ENCODE data around the gene FMNL3. TPM values are rescaled to one million over a fixed set of nuclear protein-coding genes. Genes with fewer than 3 reads are reported as not detected.

The FMNL3 gene
- total and polyA plus RNA-seq, 2 of the 13 experiments (the other 11 are each of a cell fraction or from before 2014, with no cell fraction given): 0.44 to 1.1 TPM

GRCh38 chr12:49622501-49623141 lies 84.6 kb downstream of the FMNL3 start (continued):
- no peak for TF ChIP-seq ZZZ3 (CRISPR knock-in tag; IDR thresholded peaks at IDR 0.05; ENCODE audit: borderline replicate concordance)
- no peak for TF ChIP-seq ZNF24 (IDR thresholded peaks at IDR 0.05)
- no peak for TF ChIP-seq ZNF772 (CRISPR knock-in tag; IDR thresholded peaks at IDR 0.05)

- no peaks in the 10 kb centered on the region for H3K9me3 ChIP-seq (ENCODE audit: low read length)
- peaks cover 33% of the 10 kb centered on the region for H3K4me1 ChIP-seq (ENCODE audit: insufficient read depth, low read length)
- H3K9ac ChIP-seq (ENCODE audit: insufficient read depth, low read depth, low read length): peak overlapping the region; percentile 69
- ATAC-seq (peak; percentile 13), FAIRE-seq (no peak), DNase-seq (ENCODE audit: low spot score) (no peak)
- H3K36me3 ChIP-seq (replicated peaks in 1 of 2; ENCODE audit: control insufficient read depth in 1 of 2, insufficient read depth in 2 of 2, low read length in 2 of 2): no peaks in the 10 kb centered on the region
- no peaks in the 10 kb centered on the region for H4K20me1 ChIP-seq (ENCODE audit: insufficient read depth, low read length)
- ChIA-PET CTCF (ENCODE audit: low intra/inter-chr PET ratio, low total read pairs) (no interaction called here), POLR2A (interaction anchor here (0.6 to 1.8 kb wide), 4 partner anchors 16 to 127 kb away, joined by 3 to 10 read pairs (median 5); partner anchors contain the start of genes FAM186B and TMBIM6)
- H3K27ac ChIP-seq (ENCODE audit: extremely low read length, insufficient read depth, low read length): no peak overlapping the region
- intact Hi-C loops (cut with micrococcal nuclease; ENCODE audit: unreplicated experiment) (loop anchor here (5.0 kb wide), 1 partner anchor 55 kb away; the partner anchor contains the start of gene MCRS1), in situ Hi-C loops (cut with HindIII; ENCODE audit: extremely low pct_ligation_motif_present, low pct_unique_long_range_greater_than_20kb) (no loop called here)
- no TSS peak for BruUV-seq (replicated peaks)
- peak overlapping the region; percentile 95 for H3K4me2 ChIP-seq (ENCODE audit: low read depth, low read length)
- no peaks in the 10 kb centered on the region for H3K79me2 ChIP-seq (ENCODE audit: insufficient read depth, low read length)
- 4% methylated on average over 23 of the region's 33 CpGs for WGBS (ENCODE audit: low lambda C conversion rate)
- peak overlapping the region; percentile 54 to 75 (median 59) for H3K4me3 ChIP-seq (replicated peaks in 1 of 3; ENCODE audit: insufficient read depth in 1 of 3, low read depth in 2 of 3, low read length in 3 of 3)
- no peaks in the 10 kb centered on the region for H3K27me3 ChIP-seq (ENCODE audit: control insufficient read depth in 1 of 2, insufficient read depth in 2 of 2, low read length in 2 of 2)
- H2AFZ ChIP-seq (ENCODE audit: low read length): peak overlapping the region; percentile 47
- TF ChIP-seq ZMAT5 (CRISPR knock-in tag; IDR thresholded peaks at IDR 0.05; ENCODE audit: borderline replicate concordance, low read depth) (no peak), ZNF740 (CRISPR knock-in tag; IDR thresholded peaks at IDR 0.05) (no peak), CCDC6 (CRISPR knock-in tag; IDR thresholded peaks at IDR 0.05) (no peak), ZNF704 (CRISPR knock-in tag; IDR thresholded peaks at IDR 0.05; ENCODE audit: borderline replicate concordance) (no peak), PLRG1 (conservative IDR thresholded peaks at IDR 0.05) (no peak), ADNP (CRISPR knock-in tag; IDR thresholded peaks at IDR 0.05) (0 out of 2 replicates have a peak, but pooled peaks have one; percentile 71), ZMYM3 (CRISPR knock-in tag; IDR thresholded peaks at IDR 0.05) (peak; percentile 66), ZNF770 (CRISPR knock-in tag; IDR thresholded peaks at IDR 0.05) (peak; percentile 99), MLX (CRISPR knock-in tag; IDR thresholded peaks at IDR 0.05) (no peak), ZNF331 (CRISPR knock-in tag; IDR thresholded peaks at IDR 0.05) (no peak), RARG (CRISPR knock-in tag; IDR thresholded peaks at IDR 0.05; ENCODE audit: low read depth) (no peak), EHMT2 (IDR thresholded peaks at IDR 0.05; ENCODE audit: borderline replicate concordance, low read depth, low read length) (no peak)
Measured at GRCh38 chr12:49621651-49622500, 85.3 kb downstream of the FMNL3 start.
